Vagina (tissue), 2 donors: ENCODE measurements around the gene LMNA. TPM values are rescaled to one million over a fixed set of nuclear protein-coding genes. Genes with fewer than 3 reads are reported as not detected.
"Not testable (repeated sequence)": the region's sequence is repeated elsewhere in the genome, so short reads cannot be mapped to it uniquely, and the experiment has no call there.

Source experiments
- DNase-seq, 2 donors: peaks; one replicate each; pipeline ENCODE4 v3.0.0-alpha.2; 2017; ENCODE audit errors: extremely low spot score in 2 of 2
- H3K27ac ChIP-seq: fragments of 200-600 bp; sonication (generic); one replicate; pipeline ENCODE4 v1.5.1; 2019
- H3K27me3 ChIP-seq: fragments of 200-600 bp; sonication (generic); one replicate; pipeline ENCODE4 v1.5.1; 2019
- H3K36me3 ChIP-seq, 2 donors: fragments of 200-600 bp; sonication (generic); one replicate each; pipeline ENCODE4 v1.5.1; 2017 to 2019
- H3K4me1 ChIP-seq: fragments of 200-600 bp; sonication (generic); one replicate; pipeline ENCODE4 v1.5.1; 2019
- H3K4me3 ChIP-seq, 2 donors: fragments of 200-600 bp; sonication (generic); 1 replicate in 1 of 2; 2 replicates in 1 of 2; pipeline ENCODE4 v1.5.1; 2016 to 2019
- H3K9me3 ChIP-seq: fragments of 200-600 bp; sonication (generic); one replicate; pipeline ENCODE4 v1.5.1; 2019
- CTCF ChIP-seq, 3 experiments: fragments of 450-650 bp in 2 of 3; fragments of 200-600 bp in 1 of 3; sonication (generic) in 1 of 3; IDR thresholded peaks; one replicate each; pipeline ENCODE4 v1.5.1; 2017 to 2019; ENCODE audit warnings: antibody characterized with exemption in 3 of 3, mild to moderate bottlenecking in 2 of 3, moderate library complexity in 2 of 3
- POLR2A ChIP-seq, 2 donors: fragments of 450-650 bp; IDR thresholded peaks; one replicate each; pipeline ENCODE4 v1.6.1; 2017; ENCODE audit warnings: antibody characterized with exemption in 2 of 2, mild to moderate bottlenecking in 2 of 2, moderate library complexity in 2 of 2
- POLR2AphosphoS5 ChIP-seq, 2 donors: sonication (generic); formaldehyde crosslinking; IDR thresholded peaks; one replicate each; pipeline ENCODE4 v1.9.0; 2017; ENCODE audit warnings: antibody characterized with exemption in 2 of 2, mild to moderate bottlenecking in 2 of 2, low read depth in 1 of 2; ENCODE audit not compliant: insufficient read depth in 1 of 2
- intact Hi-C: fragments of 100-400 bp; cut with DNase I; formaldehyde crosslinking; loops from one replicate; pipeline ENCODE4 v1.15.1; 2023
- total RNA-seq: library from RNA; depleted of rRNA; stranded (reverse); fragments of >200 nt; gene quantifications from one replicate; pipeline ENCODE4 v1.2.3, GENCODE V29; 2016

The LMNA gene
- total RNA-seq, 1 donor from 2014 or later: 436 TPM

GRCh38 chr1:156176610-156177210 lies 62.2 kb downstream of the LMNA start:
- H3K36me3 ChIP-seq: peaks cover 0 to 5% of the 10 kb centered on the region in 2 donors
- no peak overlapping the region for H3K27ac ChIP-seq
- no peaks in the 10 kb centered on the region for H3K27me3 ChIP-seq
- intact Hi-C loops: no loop called here
- DNase-seq: no peak
- H3K4me1 ChIP-seq: no peaks in the 10 kb centered on the region
- H3K9me3 ChIP-seq: no peaks in the 10 kb centered on the region
- H3K4me3 ChIP-seq: no peak overlapping the region
- TF ChIP-seq POLR2A (IDR thresholded peaks at IDR 0.05): no peak
- TF ChIP-seq CTCF (IDR thresholded peaks at IDR 0.05): no peak
- no peak for TF ChIP-seq POLR2AphosphoS5 (IDR thresholded peaks at IDR 0.05; ENCODE audit: insufficient read depth in 1 of 2, low read depth in 1 of 2)

GRCh38 chr1:156177919-156178654 lies 63.6 kb downstream of the LMNA start:
- Histone ChIP-seq H3K9me3 (no peaks in the 10 kb centered on the region), H3K27ac (no peak overlapping the region), H3K27me3 (no peaks in the 10 kb centered on the region), H3K4me3 (no peak overlapping the region), H3K4me1 (no peaks in the 10 kb centered on the region), H3K36me3 (peaks cover 0 to 5% of the 10 kb centered on the region in 2 donors)
- no peak for TF ChIP-seq POLR2A (IDR thresholded peaks at IDR 0.05)
- TF ChIP-seq CTCF (IDR thresholded peaks at IDR 0.05): no peak
- no peak for TF ChIP-seq POLR2AphosphoS5 (IDR thresholded peaks at IDR 0.05; ENCODE audit: insufficient read depth in 1 of 2, low read depth in 1 of 2)
- no peak for DNase-seq
- intact Hi-C loops: no loop called here

GRCh38 chr1:156180471-156180870 lies 66.0 kb downstream of the LMNA start:
- TF ChIP-seq CTCF (IDR thresholded peaks at IDR 0.05): no peak
- TF ChIP-seq POLR2AphosphoS5 (IDR thresholded peaks at IDR 0.05; ENCODE audit: insufficient read depth in 1 of 2, low read depth in 1 of 2): no peak
- no peak for TF ChIP-seq POLR2A (IDR thresholded peaks at IDR 0.05)
- Histone ChIP-seq H3K4me3 (no peak overlapping the region), H3K36me3 (peaks cover 0 to 5% of the 10 kb centered on the region in 2 donors), H3K27ac (no peak overlapping the region), H3K27me3 (no peaks in the 10 kb centered on the region), H3K4me1 (no peaks in the 10 kb centered on the region), H3K9me3 (no peaks in the 10 kb centered on the region)
- intact Hi-C loops: no loop called here
- no peak for DNase-seq

GRCh38 chr1:156181391-156181924 lies 66.9 kb downstream of the LMNA start:
- H3K27ac ChIP-seq, H3K36me3 ChIP-seq, H3K27me3 ChIP-seq, DNase-seq, H3K4me3 ChIP-seq, intact Hi-C loops, H3K9me3 ChIP-seq, H3K4me1 ChIP-seq: not testable (repeated sequence)

GRCh38 chr1:156182010-156182779 lies 67.7 kb downstream of the LMNA start:
- H3K9me3 ChIP-seq, DNase-seq, H3K36me3 ChIP-seq, H3K4me1 ChIP-seq, H3K27me3 ChIP-seq, H3K27ac ChIP-seq, H3K4me3 ChIP-seq, intact Hi-C loops: not testable (repeated sequence)

- DNase-seq, H3K9me3 ChIP-seq, H3K4me1 ChIP-seq, H3K27ac ChIP-seq, H3K4me3 ChIP-seq, H3K27me3 ChIP-seq, intact Hi-C loops, H3K36me3 ChIP-seq: not testable (repeated sequence)
These were observed 72.1 kb downstream of the LMNA start for GRCh38 chr1:156186347-156187177.
